Measurements from ENCODE around the gene ARRB2. TPM values are rescaled to one million over a fixed set of nuclear protein-coding genes. Genes with fewer than 3 reads are reported as not detected.

ARRB2 gene
- polyA plus RNA-seq, 2 of the 4 experiments (the other 2 are of a cell fraction), result 61.0 to 73.1 TPM

DNA sequence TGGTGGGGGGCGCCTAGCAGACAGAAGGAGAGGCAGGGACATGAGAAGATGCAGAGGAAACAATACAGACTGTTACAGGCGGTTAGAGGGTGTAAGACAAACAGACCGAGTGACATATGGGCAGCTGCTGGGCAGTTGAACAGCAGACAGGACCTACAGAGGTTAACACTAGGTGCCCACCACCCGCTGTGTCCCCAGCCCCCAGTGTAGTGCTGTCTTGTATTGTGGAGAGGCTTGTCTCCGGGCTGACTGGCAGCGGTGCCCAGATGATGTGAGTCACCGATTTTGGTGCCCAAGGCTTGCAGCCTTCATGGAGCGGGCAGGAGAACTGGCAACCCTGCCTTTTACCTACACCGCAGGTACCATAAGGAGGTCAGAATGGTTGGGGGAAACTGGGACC lies 31.7 kb downstream of the ARRB2 start (continued):
- TF ChIP-seq, protein P1, sequence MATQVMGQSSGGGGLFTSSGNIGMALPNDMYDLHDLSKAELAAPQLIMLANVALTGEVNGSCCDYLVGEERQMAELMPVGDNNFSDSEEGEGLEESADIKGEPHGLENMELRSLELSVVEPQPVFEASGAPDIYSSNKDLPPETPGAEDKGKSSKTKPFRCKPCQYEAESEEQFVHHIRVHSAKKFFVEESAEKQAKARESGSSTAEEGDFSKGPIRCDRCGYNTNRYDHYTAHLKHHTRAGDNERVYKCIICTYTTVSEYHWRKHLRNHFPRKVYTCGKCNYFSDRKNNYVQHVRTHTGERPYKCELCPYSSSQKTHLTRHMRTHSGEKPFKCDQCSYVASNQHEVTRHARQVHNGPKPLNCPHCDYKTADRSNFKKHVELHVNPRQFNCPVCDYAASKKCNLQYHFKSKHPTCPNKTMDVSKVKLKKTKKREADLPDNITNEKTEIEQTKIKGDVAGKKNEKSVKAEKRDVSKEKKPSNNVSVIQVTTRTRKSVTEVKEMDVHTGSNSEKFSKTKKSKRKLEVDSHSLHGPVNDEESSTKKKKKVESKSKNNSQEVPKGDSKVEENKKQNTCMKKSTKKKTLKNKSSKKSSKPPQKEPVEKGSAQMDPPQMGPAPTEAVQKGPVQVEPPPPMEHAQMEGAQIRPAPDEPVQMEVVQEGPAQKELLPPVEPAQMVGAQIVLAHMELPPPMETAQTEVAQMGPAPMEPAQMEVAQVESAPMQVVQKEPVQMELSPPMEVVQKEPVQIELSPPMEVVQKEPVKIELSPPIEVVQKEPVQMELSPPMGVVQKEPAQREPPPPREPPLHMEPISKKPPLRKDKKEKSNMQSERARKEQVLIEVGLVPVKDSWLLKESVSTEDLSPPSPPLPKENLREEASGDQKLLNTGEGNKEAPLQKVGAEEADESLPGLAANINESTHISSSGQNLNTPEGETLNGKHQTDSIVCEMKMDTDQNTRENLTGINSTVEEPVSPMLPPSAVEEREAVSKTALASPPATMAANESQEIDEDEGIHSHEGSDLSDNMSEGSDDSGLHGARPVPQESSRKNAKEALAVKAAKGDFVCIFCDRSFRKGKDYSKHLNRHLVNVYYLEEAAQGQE (IDR thresholded peaks at IDR 0.05), result no peak
- TF ChIP-seq ESRRA (IDR thresholded peaks at IDR 0.05; ENCODE audit: borderline replicate concordance, low read length), result no peak

DNA sequence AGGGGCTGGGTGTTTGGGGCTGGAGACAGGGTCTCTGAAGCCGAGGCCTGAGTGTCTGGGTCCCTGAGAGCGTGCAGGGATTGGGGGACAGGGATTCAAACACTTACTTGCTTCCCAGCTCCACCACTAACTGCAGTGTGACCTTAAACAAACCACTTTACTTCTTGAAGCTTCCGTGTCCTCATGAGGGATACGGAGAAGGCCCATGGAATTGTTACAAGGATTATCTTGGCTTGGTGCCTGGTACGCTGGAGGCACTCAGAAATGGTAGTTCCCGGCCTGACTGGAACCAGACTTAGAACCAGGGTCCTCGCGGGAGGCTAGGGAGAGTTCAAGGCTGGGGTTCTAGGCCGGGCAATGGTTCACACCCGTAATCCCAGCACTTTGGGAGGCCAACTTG lies 32.2 kb downstream of the ARRB2 start:
- CTCF ChIA-PET, result interaction anchor here (1.0 to 4.6 kb wide), 6 partner anchors 10 to 166 kb away, joined by 3 to 42 read pairs (median 8); partner anchors contain the start of gene GLTPD2
- WGBS (ENCODE audit: missing lambda C conversion rate), result 74% methylated on average over 10 of the region's 10 CpGs
- POLR2A ChIA-PET, result no interaction called here

DNA sequence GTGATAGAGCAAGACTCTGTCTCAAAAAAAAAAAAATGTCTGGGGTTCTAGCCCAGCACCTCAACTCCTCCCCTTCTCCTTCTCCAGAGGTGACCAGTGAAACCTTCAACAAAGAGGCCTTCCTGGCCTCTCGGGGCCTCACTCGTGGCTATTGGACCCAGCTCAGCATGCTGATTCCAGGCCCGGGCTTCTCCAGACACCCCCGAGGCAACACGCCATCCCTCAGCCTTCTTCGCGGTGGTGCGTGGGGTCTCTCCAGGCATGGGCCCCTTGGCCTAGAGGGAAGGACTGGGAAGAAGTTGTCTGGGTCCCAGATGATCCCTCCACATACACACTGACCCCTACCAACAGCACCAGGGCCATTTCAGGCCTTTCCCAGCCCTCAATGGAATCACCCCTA lies 32.8 kb downstream of the ARRB2 start:
- DNase-seq (ENCODE audit: low read depth in 1 of 2, low spot score in 1 of 2), result no peak
- 80% methylated on average over 8 of the region's 8 CpGs for whole genome bisulfite sequencing (ENCODE audit: missing lambda C conversion rate)
- no peak for ATAC-seq
- no peaks in the 10 kb centered on the region for H3K9me3 ChIP-seq
- no peak for TF ChIP-seq MYC (IDR thresholded peaks at IDR 0.05; ENCODE audit: borderline replicate concordance, low read length)
- TF ChIP-seq RCOR1 (IDR thresholded peaks at IDR 0.05; ENCODE audit: low read depth, low read length), result no peak
- TF ChIP-seq, protein P2, sequence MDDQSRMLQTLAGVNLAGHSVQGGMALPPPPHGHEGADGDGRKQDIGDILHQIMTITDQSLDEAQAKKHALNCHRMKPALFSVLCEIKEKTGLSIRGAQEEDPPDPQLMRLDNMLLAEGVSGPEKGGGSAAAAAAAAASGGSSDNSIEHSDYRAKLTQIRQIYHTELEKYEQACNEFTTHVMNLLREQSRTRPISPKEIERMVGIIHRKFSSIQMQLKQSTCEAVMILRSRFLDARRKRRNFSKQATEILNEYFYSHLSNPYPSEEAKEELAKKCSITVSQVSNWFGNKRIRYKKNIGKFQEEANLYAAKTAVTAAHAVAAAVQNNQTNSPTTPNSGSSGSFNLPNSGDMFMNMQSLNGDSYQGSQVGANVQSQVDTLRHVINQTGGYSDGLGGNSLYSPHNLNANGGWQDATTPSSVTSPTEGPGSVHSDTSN (IDR thresholded peaks at IDR 0.05), result no peak
- TF ChIP-seq ZNF302 (CRISPR knock-in tag; IDR thresholded peaks at IDR 0.05), result no peak
- TF ChIP-seq EHMT2 (IDR thresholded peaks at IDR 0.05; ENCODE audit: low read depth), result no peak
- TF ChIP-seq CBX8 (IDR thresholded peaks at IDR 0.05), result no peak
- TF ChIP-seq ZSCAN20 (CRISPR knock-in tag; IDR thresholded peaks at IDR 0.05), result no peak
- no peak for TF ChIP-seq KDM5A (IDR thresholded peaks at IDR 0.05)
- no peak overlapping the region for H3K4me2 ChIP-seq
- CTCF ChIA-PET, result interaction anchor here (1.0 to 4.6 kb wide), 7 partner anchors 11 to 166 kb away, joined by 3 to 42 read pairs (median 4); partner anchors contain the start of genes GLTPD2 and MED11
- no peak overlapping the region for H3K4me3 ChIP-seq
- FAIRE-seq, result no peak
- H3K27ac ChIP-seq, result no peak overlapping the region
- POLR2A ChIA-PET, result no interaction called here
- peaks cover 9% of the 10 kb centered on the region for H3K4me1 ChIP-seq

More for the DNA sequence above, 32.2 kb downstream of the ARRB2 start:
- ATAC-seq, result no peak
- H3K4me3 ChIP-seq, result no peak overlapping the region
- H3K9me3 ChIP-seq, result no peaks in the 10 kb centered on the region
- no peak overlapping the region for H3K27ac ChIP-seq
- no peak for FAIRE-seq
- DNase-seq (ENCODE audit: low read depth in 1 of 2, low spot score in 1 of 2), result no peak
- no peak overlapping the region for H3K4me2 ChIP-seq
- TF ChIP-seq HOXB5 (CRISPR knock-in tag; IDR thresholded peaks at IDR 0.05), result no peak
- no peak for TF ChIP-seq EP300 (IDR thresholded peaks at IDR 0.05)
- TF ChIP-seq, protein P2 (IDR thresholded peaks at IDR 0.05), result no peak
- TF ChIP-seq JUNB (IDR thresholded peaks at IDR 0.05), result no peak
- TF ChIP-seq TFCP2L1 (CRISPR knock-in tag; IDR thresholded peaks at IDR 0.05), result no peak
- no peak for TF ChIP-seq KDM5A (IDR thresholded peaks at IDR 0.05)
- no peak for TF ChIP-seq CBX2 (IDR thresholded peaks at IDR 0.05; ENCODE audit: borderline replicate concordance, low read depth)
- no peak for TF ChIP-seq RFX5 (IDR thresholded peaks at IDR 0.05)
- TF ChIP-seq SMC3 (IDR thresholded peaks at IDR 0.05), result no peak
- TF ChIP-seq MAZ (IDR thresholded peaks at IDR 0.05; ENCODE audit: borderline replicate concordance, low read depth, low read length), result no peak
- no peak for TF ChIP-seq ZNF302 (CRISPR knock-in tag; IDR thresholded peaks at IDR 0.05)
- TF ChIP-seq SREBF2 (IDR thresholded peaks at IDR 0.05), result no peak
- TF ChIP-seq RCOR1 (IDR thresholded peaks at IDR 0.05; ENCODE audit: low read depth, low read length), result no peak
- TF ChIP-seq TP53 (CRISPR knock-in tag; IDR thresholded peaks at IDR 0.05), result no peak
- TF ChIP-seq, protein P3, sequence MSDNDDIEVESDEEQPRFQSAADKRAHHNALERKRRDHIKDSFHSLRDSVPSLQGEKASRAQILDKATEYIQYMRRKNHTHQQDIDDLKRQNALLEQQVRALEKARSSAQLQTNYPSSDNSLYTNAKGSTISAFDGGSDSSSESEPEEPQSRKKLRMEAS (IDR thresholded peaks at IDR 0.05), result no peak
- TF ChIP-seq BHLHE40 (IDR thresholded peaks at IDR 0.05; ENCODE audit: low read depth, low read length), result no peak
- no peak for TF ChIP-seq ZC3H11A (IDR thresholded peaks at IDR 0.05)
- H3K4me1 ChIP-seq, result peaks cover 9% of the 10 kb centered on the region
